HCT116 (cell line): ENCODE measurements around the gene PDE6C. TPM values are rescaled to one million over a fixed set of nuclear protein-coding genes. Genes with fewer than 3 reads are reported as not detected.

Experiments
- total RNA-seq: library from RNA; stranded (reverse); gene quantifications from one replicate; pipeline ENCODE4 v1.2.1, GENCODE V29; 2021; ENCODE audit not compliant: unreplicated experiment

PDE6C gene
- total RNA-seq, 1 experiment from 2014 or later = not detected

Other genes with a start within 250 kb of the PDE6C start
- gene MYOF, start 130.2 kb upstream of the PDE6C start, total RNA-seq = 250 TPM
- gene CEP55, start 115.9 kb upstream of the PDE6C start, total RNA-seq = 63.7 TPM
- not detected for gene FFAR4, start 45.9 kb upstream of the PDE6C start, total RNA-seq
- gene RBP4, start 11.3 kb upstream of the PDE6C start, total RNA-seq = 2.4 TPM
- 21.9 TPM for gene FRA10AC1, start 90.1 kb downstream of the PDE6C start, total RNA-seq
- gene LGI1, start 145.4 kb downstream of the PDE6C start, total RNA-seq = not detected